NCI-H2029 treated with DMSO at 0.1 percent for 48 hours (cell line): Measurements from ENCODE around the gene XYLT2.
"Not testable (repeated sequence)": the region's sequence is repeated elsewhere in the genome, so short reads cannot be mapped to it uniquely, and the experiment has no call there.

Experiments
- DNase-seq: peaks from one replicate; lab custom pipeline; 2025; lab: John Stamatoyannopoulos, UW

Gene XYLT2

GRCh38 chr17:50345432-50346312 is at the start of gene XYLT2:
Gene XYLT2, plus strand, starts transcription at chr17:50346126. Its CDS starts 15 bp downstream, at chr17:50346141.
- peak; percentile 40 for DNase-seq

DNA sequence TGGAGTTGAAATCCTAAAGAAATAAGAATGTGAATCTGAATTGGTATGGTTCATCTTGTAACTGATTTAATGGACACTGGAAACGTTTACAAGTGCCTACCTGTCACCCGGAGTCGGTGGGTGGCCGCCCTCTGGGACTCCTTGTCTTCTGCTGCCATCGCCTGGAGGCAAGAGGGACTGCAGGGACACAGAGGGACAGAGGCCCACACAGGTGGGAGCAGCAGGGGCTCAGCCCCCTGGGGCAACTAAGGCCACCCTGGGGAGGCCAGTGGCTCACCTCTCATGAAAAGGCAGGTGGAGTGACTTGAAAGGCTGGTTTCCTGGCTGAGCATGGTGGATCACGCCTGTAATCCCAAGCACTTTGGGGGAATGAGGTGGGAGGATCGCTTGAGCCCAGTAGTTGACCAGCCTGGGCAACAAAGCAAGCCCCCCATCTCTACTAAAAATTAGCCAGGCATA is 48.5 kb upstream of the XYLT2 start:
- peak; percentile 3 for DNase-seq

DNA sequence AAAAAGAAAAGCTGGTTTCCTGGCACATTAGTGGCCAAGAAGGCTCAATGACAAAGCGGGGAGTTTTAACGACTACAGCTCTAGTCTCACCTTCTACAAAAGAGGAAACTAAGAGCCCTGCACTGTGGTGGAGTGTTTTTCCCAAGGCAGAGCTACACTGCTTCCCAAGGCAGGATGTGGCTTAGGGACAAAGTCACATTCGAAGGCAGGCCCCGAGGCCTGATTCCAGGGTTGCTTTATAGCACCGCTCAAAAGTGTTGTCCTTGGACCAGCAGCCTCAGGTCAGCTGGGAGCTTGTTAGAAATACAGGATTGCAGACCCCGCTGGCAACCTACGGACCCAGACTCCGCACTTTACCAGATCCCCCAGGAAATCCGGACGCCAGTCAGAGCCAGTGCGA is 47.9 kb upstream of the XYLT2 start:
- no peak for DNase-seq

DNA sequence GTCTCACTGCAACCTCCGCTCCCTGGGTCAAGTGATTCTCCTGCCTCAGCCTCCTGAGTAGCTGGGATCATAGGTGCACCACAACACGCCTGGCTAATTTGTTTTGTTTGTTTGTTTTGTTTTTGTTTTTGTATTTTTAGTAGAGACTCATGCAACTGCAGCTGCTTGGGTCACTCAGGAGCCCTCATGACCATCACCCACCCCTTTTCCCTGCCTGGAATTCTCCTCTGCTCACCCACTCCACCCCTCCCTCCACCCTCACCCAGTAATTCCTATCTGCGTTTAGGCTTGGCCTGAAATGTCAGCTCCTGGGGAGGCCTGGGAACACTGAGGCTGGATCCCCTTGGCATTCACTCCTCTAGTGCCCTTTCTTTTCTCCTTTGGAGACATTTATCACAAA is 46.1 kb upstream of the XYLT2 start:
- no peak for DNase-seq

DNA sequence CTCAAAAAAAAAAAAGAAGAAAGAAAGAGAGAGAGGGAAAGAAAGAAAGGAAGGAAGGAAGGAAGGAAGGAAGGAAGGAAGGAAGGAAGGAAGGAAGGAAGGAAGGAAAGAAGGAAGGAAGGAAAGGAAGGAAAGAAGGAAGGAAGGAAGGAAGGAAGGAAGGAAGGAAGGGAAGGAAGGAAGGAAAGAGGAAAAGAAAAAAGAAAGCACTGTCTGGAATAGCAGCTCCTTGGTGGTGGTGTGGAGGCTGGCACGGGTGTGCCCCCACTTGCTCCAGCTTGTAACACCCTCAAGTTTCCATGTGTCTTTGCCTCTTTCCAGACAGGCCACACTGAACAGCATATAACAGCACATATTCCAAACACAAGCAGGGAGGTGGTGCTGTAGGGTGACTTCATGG is 45.1 kb upstream of the XYLT2 start:
- not testable (repeated sequence) for DNase-seq

DNA sequence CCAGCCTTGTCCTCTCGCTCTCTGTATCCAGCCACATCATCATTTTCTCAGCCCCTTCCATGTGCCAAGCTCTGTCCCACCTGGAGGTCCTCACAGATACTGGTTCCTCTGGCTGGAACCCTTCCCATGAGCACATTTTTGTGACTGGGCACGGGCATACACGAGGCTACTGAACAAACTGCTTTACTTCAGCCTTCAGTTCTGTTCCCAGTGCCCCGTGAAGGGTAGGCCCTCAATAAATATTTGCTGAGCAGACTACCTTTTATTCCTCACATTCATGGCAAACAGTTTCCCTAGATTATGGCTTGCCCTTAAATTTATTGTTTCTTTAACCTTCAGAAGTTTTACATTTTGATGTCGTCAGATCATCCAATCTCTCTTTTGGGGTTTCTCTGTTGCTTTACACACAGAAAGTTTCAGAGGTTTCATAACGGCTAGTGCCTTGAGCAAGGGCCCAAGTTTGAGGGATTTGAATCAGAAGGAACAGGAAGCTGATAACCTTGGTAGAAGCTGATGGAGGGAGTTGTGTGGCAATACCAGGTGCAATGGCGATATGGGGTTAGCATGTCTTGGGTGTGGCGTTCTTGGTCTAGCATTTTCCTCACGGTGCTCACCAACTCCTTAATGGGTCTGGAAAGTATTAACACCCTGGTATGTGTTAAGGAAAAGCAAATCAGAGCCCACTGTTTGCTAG is 43.9 kb upstream of the XYLT2 start:
- no peak for DNase-seq

- DNase-seq: no peak
Measured at GRCh38 chr17:50303051-50303450, 42.9 kb upstream of the XYLT2 start.

GRCh38 chr17:50303596-50303995 is 42.3 kb upstream of the XYLT2 start:
- no peak for DNase-seq

- no peak for DNase-seq
Measured at GRCh38 chr17:50304781-50305404, 41.0 kb upstream of the XYLT2 start.

DNA sequence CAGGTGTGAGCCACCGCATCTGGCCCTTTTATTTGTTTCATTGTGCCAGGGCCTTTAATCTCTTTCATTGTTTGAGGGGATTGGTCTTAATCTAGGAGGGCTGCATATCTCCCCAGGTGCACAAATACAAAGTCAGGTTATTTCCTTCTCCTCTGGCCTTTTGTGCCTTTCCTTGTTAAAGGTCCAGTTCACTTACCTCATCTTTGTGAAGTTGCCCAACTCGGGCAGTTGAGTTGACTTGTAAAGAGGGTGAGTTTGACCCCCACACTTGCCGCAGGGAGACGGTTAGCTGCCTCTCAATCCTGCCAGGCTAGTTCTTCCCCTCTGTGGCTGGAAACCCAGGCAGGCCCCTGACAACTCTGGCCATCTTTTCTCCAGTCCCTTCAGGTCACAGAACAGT is 38.3 kb upstream of the XYLT2 start:
- no peak for DNase-seq

- no peak for DNase-seq
Measured at GRCh38 chr17:50308666-50309065, 37.3 kb upstream of the XYLT2 start.

DNA sequence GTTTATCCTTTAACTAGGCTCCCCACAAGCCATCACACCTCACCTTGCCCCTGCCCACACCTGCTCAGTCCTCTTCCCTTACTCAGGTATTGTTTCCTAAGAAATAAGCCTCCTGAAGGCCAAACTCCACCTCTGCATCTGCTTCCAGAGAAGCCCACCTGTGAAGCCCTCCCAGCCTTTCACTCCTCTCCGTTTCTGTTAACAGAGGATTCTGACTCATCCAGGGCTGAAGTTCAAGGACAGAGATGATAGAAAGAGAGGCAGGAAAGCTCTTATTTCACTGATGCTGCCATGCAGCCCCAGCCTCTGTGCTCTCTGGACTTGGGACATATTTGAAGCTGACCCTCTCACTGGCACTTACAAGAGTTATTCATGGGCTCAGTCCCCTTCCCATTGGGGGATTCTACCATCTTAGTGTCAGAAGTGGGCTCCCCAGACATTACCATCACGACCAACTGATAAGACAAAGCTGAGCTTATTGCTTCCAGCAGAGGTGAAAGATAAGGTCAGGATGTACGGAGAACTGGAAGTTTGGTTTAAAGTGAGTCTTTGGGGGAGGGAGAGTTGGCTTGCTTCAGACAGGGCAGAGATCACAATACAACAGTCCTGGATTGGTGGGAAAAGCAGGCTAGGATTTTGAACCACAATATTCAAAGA is 35.3 kb upstream of the XYLT2 start:
- no peak for DNase-seq

DNA sequence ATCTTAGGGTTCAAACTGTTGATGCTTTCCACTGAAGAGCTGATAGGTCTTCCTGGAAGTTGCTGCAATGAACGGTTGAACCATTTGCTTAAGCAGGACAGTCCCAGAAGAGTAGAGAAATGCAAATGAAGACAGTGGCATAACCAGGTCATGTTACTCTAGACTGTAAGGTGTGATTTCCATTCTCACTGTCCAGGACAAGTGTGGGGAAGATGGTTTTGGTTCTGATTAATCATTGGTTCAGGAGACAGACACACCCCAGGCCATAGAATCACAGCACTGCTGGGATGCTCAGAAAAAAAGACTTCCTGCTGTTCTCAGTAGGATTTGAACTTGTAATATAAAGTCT is 34.8 kb upstream of the XYLT2 start:
- DNase-seq: no peak

DNA sequence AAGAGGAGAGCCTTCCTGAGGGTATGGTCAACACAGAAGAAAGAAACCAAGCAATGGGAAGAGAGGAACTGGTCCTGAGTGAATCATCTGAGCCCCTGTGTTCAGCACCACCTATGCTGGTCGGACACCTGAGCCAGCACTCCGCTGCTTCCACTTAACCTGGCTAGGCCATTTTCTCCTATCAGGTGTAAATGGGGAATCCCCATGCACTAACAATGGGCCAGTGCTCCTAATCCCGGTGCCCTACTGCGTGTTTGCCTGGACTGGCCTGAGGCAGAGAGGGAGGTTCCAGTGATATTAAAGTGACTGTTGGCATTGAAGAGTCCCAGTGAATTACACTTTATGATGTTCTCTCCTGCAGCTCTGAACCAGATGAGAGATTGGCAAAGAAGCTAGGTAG is 34.4 kb upstream of the XYLT2 start:
- no peak for DNase-seq

DNA sequence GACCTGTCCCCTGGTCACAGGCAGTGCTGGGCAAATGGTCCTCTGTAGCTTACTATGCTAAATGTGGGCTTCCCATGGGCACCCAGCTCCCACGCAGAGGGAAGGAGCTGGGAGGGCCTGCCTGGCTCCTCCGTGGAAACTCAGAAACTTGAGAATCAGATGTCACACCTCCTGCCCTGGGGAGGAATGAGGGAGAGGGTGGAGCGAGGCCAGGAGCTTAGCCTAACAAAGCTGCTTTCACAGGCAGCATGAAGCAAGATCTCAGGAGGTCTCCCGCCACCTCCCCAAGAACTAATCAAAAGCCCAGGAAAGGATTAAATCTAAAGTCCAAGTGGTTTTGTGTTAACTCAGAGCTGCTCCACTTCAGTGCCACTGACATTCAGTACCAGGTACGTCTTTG is 33.6 kb upstream of the XYLT2 start:
- DNase-seq: no peak

DNA sequence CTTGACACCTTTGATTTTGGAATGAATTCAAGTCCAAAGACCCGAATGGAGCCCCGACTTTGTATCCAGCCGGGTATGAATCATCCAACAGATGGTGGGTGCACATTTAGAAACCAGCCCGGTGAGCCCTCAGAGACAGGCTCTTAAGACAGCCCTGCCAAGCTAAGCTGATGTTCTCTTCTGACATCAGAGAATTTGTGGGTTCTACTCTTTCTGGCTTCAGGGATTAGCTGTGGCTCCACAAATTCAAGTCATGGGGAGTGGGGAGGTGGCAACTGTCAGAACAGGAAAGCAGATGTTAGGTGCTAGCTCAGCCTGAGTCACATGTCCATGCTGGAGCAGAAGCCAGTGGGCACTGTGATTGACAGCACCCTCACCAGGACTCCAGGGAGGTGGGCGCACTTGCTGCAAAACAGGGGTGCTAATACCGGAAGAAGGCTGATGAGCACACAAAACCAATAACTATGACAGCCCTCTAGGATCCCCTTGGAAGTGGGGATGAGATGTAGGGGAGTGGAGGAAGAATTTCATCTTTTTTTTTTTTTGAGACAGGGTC is 31.4 kb upstream of the XYLT2 start:
- no peak for DNase-seq

DNA sequence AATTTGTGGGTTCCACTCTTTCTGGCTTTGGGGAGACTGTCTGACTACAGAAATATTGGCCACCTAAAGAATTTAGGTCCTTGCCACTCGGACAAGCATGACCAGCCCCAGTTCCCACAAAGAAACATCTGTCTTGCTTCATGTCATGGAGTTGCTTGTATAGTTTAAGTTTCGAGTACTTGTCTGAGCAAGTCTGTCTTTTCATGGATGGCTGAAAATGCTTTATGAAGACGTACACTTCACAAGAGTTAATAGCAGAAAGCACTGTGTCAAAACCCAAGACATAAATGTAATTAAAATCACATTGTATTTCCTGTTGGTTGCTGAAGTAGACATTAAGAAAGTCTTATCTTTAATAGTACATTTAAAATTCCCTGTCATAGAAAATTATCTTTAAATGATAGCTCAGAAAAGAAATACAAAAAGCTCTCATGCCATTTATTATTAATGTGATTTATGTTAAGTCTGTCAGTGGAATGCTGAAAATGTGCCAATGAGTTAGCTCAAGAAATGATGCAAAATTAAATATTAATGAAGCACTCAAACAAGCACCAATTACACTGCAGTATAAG is 29.8 kb upstream of the XYLT2 start:
- no peak for DNase-seq

- DNase-seq: not testable (repeated sequence)
Measured at GRCh38 chr17:50316660-50317059, 29.3 kb upstream of the XYLT2 start.

DNA sequence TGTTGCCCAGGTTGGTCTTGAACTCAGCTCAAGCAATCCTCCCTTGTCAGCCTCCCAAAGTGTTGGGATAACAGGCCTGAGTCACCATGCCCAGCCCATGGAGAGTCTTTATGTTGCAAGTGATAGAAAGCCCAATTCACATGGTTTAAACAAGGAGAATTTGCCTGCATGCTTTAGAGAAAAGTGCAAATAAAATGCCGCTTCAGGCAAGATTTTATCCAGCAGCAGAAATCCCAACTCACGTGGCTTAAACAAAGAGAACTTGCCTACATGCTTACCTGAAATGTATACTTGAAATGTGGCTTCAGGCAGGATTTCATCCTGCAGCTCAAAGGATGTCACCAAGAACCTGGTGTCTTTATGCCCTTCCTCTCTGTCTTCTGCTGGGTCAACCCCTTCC is 28.8 kb upstream of the XYLT2 start:
- no peak for DNase-seq

DNA sequence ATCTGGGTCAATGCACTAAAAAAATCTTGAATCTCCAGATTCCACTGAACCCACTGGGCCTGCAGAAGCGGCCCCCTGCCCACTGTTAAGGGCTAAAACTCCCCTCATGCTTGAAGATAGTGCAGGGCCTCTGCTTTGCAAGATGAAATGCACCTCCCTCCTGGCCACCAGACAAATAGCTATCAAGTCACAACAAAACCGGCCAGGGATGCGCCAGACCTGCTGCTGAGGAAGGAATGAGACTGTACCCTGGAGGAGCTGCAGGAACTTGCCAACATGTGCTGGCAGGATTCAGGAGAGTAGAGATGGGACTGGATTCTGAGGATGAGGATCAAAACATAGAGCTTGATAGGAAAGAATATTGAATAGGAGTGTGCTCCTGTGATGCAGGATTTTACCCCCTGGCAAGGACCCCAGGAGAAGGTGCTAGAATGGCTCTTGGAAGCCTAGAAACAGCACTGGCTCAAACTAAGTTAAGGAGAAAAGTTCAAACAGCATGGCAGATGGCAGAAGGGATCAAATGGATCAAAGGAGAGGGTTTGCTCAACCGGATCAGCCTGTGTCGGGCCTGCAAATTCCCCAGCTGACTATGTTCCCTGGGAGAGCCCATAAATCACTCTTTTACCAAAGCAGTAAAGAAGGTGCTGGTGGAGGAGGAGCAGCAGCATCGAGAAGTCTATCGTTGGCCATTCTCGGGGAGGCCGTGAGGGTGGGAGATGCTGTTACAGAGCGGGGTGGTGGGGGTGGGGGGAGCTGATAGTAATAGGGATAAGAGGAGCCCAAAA is 27.2 kb upstream of the XYLT2 start:
- no peak for DNase-seq
